Omental fat pad (tissue), 4 donors: ENCODE measurements around the gene CLP1. TPM values are rescaled to one million over a fixed set of nuclear protein-coding genes. Genes with fewer than 3 reads are reported as not detected.

Experiments
- ATAC-seq: fragments of 150-250 bp; one replicate; pipeline ENCODE4 v1.9.1; 2016; ENCODE audit warnings: mild to moderate bottlenecking, moderate library complexity; ENCODE audit not compliant: low FRiP score
- DNase-seq: peaks from one replicate; pipeline ENCODE4 v3.0.0-alpha.2; 2019; ENCODE audit warnings: low spot score
- CTCF ChIP-seq, 3 donors: fragments of 450-650 bp; IDR thresholded peaks; one replicate each; pipeline ENCODE4 v1.5.1; 2016 to 2017; ENCODE audit warnings: antibody characterized with exemption in 3 of 3, mild to moderate bottlenecking in 3 of 3, moderate library complexity in 2 of 3
- total RNA-seq, 4 donors: library from RNA; depleted of rRNA; stranded (reverse); fragments of >200 nt; gene quantifications; one replicate each; pipeline ENCODE4 v1.1.0, GENCODE V29; 2016

CLP1 gene
- total RNA-seq, 4 donors from 2014 or later = 12.3 to 26.1 (median 15.7) TPM

GRCh38 chr11:57620467-57620866, 37.1 kb upstream of the CLP1 start:
- no peak for TF ChIP-seq CTCF (IDR thresholded peaks at IDR 0.05)
- no peak for DNase-seq
- no peak for ATAC-seq

- DNase-seq (no peak), ATAC-seq (no peak)
- TF ChIP-seq CTCF (IDR thresholded peaks at IDR 0.05) = no peak
These were observed 35.3 kb upstream of the CLP1 start for GRCh38 chr11:57622263-57622662.

- no peak for TF ChIP-seq CTCF (IDR thresholded peaks at IDR 0.05)
- ATAC-seq (no peak), DNase-seq (no peak)
These were observed 32.7 kb upstream of the CLP1 start for GRCh38 chr11:57624864-57625263.

GRCh38 chr11:57626895-57627294, 30.7 kb upstream of the CLP1 start:
- ATAC-seq (no peak), DNase-seq (no peak)
- no peak for TF ChIP-seq CTCF (IDR thresholded peaks at IDR 0.05)

- TF ChIP-seq CTCF (IDR thresholded peaks at IDR 0.05) = no peak
- ATAC-seq (no peak), DNase-seq (no peak)
These were observed 27.4 kb upstream of the CLP1 start for GRCh38 chr11:57630171-57630570.

GRCh38 chr11:57632116-57632515, 25.4 kb upstream of the CLP1 start:
- DNase-seq = no peak
- no peak for TF ChIP-seq CTCF (IDR thresholded peaks at IDR 0.05)
- no peak for ATAC-seq

- no peak for TF ChIP-seq CTCF (IDR thresholded peaks at IDR 0.05)
- DNase-seq (no peak), ATAC-seq (no peak)
These were observed 24.0 kb upstream of the CLP1 start for GRCh38 chr11:57633394-57634070.
